DMS53 treated with DMSO at 0.1 percent for 48 hours (cell line): ENCODE data around the gene CYP26B1.

Experiments used
- DNase-seq: peaks from one replicate; lab custom pipeline; 2025; ENCODE audit not compliant: unreplicated experiment; lab: John Stamatoyannopoulos, UW

Gene CYP26B1

DNA sequence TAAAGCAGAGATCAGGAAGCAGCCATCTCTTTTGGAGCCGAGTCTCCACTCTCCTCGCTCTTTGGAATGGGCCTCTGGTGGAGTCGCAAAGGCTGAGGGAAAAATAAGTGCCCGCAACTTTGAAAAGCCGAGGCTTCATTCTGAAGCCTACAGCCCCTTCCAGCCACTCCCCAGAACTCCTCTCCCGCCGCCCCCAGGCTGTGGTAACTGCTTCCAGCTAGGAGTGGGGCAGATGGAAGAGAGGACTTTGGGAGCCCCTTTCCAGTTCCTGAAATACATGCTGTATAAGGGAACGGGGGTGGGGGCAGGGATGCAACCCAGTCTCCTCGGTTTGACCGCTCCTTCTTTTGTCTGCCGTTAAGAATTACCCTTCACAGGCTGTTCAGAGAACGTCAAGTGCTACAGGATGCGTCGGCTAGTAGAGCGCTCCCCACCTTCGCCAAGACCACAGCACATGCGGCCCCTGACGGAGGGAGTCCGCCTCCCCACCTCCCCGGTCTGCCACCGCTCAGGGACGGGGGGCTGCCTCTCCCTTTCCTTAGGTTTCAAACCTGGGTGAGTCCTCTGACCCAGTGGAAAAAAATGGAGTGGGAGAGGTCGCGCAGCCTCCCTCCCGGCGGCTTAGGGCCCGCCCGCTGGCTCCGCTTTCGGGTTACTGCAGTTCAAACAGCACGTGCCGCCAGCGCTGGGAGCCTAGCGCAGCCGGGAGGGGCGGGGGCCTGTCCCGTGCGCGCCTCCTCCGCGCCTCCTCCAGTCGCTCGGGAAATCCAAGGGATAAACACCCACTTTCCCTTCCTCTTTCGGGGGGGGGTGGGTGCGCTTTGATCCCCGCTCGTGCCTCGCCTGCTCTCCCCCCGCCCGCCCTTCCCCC lies 4.9 kb downstream of the CYP26B1 start:
- DNase-seq, result peak; percentile 27

DNA sequence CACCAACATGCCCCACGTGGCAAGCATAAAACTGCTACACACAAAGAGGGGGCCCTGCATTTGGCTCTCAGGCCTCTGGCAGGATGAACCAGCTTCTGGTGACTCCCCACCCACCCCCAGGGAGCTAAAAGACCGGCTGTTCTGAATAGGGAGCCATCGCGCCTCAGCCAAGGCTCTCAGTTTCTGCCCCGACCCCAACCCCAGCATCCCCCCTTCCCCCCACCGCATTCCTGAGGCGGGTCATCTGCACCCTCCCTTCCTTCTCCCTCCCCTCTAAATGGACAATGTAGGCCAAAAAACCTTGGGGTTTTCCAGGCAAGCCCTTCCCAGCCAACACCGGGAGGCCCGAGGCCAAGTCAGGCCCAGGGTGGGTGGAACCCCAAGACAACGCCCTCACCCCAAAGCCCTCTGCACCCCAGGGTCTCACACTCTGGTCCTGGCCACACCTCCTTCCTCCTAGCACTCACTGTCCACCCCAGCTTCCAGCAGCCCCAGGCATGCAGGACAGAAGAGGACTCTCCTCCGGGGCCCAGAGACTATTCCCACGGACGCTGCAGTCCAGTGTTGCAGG lies 5.7 kb downstream of the CYP26B1 start:
- DNase-seq, result no peak

DNA sequence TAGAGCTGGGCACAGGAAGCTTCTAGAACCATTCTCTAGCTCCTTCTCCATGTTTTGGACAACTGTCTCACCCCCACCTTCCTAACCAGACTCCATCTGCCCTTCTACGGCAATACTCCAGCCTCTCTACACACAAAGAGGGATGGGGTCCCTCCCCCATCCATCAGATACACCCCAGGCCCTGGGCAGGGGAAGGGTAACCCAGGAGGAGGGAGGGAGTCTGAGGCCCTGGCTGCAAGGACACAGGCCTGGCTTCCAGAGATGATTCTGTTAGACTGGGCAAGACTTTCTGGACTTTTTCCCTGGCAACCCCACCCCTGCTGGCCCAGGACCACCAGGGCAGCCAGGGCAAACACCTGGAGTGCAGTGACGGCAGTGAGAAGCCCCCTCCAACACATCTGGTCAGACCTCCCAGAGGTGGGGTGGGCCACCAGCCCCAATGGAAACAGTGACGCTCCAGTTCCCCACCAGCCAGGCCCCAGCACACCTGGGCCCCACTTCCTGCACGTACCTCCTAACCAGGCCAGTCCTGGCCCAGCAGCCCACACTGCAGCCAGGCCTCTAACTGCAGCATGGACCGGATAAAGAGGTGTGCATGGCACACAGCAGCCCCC lies 6.5 kb downstream of the CYP26B1 start:
- no peak for DNase-seq

DNA sequence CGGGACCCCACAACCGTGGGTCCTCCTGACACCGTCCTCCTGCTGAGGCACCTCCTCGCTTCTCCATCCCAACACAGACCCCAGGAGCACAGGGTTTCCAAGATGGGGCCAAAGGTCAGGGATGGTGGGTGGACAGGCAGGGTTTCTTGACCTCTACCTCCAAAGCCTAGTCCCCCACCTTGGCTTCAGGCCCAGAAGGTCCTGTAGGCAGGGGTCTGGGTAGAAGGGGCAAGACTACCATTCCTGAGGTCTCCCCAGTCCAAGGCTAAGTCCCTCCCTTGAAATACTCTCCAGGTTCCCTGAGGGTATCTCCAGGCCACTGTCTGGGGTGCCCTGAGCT lies 7.1 kb downstream of the CYP26B1 start:
- DNase-seq, result no peak

DNA sequence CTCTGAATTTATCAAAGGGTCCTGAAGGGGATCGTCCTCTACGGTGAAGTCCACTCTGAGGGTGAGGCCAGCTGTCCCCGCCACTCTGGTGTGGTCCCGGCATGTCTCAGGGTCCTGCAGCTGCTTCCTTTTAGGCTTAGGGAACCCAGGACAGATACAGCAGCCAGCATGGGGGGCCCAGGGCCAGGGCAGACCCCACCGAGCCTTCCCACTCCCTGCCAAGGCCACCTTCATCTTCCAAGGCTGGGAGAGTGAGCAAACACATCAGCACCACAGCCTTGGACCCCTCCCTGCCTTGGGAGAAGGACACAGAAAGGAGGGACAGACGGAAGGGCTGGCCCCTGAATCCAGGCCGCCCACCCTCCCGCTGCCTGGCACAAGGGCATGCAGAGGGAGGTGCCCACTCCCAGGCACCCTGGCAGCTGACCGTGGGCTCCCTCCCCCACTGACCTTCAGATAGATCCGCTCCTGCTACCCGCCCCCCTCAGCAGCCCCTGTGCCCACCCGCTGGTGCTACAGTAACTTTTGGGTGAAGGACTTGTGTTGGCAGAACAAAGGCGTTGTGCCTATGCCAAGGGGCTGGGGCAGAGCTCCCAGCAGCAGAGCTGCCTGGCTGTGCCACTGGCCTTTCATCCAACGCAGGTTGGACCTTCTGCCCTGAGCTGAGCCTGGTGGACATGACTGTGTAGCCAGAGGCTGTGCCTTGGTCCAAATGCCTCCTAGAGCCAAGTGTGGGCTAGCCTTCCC lies 7.6 kb downstream of the CYP26B1 start:
- DNase-seq, result no peak

DNA sequence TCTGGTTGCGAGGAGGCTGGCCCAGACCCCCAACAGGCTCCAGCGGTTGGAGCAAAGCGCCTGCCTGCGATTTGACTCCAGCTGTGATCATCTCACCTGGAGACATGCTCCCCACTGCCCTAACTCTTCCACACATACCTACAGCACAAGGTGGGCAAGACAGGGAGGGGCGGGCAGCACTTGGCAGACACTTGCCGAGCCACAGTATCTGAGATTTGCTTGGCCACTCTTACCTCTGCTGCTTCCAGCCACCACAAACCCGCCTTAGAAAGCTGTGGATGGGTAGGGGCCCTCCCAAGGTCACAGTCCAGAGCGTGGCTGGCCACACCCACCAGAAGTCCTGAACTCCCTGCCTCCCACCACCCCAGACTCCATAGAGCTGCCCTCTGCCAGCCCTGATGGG lies 8.2 kb downstream of the CYP26B1 start:
- DNase-seq, result no peak

DNA sequence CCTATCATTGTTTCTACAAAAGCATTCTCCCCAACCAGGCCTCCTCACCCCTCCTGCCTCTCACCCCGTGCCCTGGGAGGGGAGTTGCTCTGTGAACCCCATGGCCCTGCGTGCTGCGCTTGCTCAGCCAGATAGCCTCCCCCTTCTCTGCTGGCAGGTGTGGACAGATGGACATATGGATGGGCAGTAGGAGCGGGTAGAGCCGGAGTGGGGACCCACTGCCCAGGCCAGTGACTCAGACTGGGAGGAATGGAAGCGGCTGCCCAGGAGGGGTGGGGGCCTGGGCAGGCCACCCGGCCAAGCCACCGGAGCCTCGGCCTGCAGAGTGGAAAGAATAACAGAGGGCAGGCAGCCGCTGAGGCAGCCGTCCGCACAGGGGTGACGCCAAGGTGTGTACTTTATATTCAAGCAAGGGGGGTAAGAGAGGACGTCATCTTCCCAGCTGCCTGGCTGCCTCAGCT lies 8.7 kb downstream of the CYP26B1 start:
- DNase-seq, result no peak

DNA sequence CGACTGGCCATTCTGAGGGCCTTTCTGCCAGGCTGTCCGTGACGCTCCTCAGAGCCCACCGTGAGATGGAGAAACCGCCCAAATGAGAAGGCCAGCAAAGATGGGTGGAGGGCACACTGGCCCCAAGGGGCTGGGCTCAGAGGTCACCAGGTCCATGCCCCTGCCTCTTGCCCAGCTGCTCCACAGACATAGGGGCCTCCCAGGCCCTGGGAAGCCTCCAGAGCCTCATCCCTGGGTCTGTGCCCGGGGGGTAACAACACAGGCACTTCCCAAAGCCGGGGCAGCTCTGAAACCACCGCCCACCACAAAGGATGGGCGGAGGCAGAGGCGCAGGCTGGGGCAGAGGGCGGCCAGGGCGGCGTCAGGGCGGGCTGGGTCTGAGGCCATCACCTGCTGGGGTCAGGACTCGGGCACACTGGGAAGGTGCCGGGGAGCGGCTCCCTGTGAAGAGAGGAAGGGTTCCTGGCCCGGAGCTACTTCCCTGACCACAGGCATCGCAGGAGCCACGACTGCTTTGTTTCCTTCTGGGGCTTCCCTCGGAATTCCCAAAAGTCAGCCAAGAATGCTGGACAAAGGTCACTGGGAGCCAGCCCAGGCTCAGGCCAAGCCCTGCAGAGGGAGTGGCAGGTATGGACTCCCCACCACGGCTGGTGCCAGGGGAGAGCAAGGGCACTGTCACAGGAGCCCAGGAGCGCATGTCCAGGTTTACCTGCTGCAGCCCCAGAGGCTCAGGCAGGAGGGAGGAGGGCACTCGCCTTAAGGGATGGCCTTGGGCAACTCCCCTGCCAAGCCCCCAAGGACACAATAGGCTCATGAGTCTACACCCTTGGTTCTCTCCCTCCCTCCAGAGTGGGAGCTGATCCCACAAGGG lies 9.4 kb downstream of the CYP26B1 start:
- no peak for DNase-seq

- peak; percentile 29 for DNase-seq
Observed at GRCh38 chr2:72137498-72138010, 10.1 kb downstream of the CYP26B1 start.

GRCh38 chr2:72136933-72137497 lies 10.6 kb downstream of the CYP26B1 start:
- DNase-seq, result no peak

GRCh38 chr2:72136331-72136730 lies 11.3 kb downstream of the CYP26B1 start:
- no peak for DNase-seq

DNA sequence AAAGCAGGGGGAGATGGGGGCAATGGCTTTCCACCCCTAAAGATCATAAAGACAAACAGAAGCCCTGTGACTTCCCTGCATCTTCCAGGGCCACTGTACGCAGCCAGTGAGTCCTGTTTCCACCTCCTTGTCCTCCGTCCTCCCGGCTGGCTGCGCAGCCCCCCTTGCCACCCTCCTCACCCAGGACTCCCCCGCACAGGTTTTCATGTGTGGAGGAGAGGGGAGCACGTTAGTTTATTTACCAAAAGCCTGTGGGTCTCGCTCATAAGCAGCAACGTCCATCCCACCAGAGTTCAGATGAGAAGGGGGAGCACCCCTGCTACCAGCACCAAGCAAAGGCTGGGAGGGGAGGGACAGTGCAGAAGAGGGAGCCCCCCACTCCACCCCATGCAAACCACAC lies 11.7 kb downstream of the CYP26B1 start:
- no peak for DNase-seq

DNA sequence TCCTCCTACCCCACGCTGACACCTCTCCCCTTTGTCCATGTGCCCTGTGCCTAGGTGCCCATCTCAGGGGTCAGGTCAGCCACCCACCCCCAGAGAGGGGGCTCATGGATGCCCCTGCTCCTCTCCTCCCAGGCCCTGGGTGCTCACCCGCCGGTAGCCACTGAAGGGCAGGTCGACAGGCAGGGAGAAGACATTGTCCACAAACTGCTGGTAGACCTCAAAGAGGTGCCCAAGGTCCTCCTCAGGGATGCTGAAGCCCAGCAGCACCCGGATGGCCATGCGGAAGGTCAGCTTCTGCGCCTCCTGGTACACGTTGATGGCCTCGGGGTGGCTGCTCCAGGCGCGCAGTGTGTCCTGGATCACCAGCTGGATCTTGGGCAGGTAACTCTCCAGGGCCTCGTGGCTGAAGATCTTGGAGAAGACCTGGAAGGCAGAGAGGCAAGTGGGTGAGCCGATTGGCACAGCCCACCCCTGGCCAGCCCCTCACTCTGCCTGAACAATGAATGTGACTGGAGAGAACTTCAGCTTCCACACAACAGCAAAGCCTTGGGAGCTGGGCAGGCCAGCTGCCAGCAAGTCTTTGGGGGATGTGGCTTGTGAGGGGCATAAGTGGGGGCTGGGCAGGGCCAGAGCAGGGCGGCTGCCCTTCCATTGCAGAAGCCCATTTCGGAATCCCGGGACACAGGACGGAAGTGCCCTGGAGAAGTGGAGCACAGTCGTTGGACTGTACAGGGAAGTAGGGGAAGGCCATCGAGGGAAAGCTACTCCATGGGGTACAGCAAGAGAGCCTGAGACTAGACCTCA lies 12.5 kb downstream of the CYP26B1 start:
- no peak for DNase-seq

DNA sequence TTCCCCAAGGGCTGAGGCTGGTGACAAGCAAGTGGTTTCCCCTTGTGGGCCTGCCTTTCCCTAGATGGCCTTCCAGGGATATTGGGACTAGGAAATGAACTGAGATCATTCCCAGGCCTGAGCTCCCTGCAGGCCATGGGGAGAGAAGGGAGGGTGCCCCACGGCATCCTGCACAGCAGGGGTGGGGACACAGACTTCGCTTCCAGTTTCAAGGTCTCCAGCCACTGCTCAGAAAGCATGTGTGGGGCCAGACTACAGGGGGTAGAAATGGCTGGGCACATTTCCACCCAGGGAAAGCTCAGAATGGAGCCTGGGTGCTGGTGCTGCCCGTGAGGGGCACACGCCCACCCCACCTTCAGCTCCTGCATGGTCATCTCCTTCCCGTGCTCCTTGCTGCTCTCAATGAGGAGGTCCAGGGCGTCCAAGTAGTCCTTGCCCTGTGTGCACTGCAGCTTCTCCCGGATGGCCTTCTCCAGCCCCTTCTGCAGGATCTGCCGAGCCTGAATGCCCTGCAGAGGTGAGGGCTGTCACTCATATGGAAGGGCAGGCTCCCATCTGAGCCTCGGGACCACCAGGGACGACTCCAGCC lies 13.2 kb downstream of the CYP26B1 start:
- no peak for DNase-seq

DNA sequence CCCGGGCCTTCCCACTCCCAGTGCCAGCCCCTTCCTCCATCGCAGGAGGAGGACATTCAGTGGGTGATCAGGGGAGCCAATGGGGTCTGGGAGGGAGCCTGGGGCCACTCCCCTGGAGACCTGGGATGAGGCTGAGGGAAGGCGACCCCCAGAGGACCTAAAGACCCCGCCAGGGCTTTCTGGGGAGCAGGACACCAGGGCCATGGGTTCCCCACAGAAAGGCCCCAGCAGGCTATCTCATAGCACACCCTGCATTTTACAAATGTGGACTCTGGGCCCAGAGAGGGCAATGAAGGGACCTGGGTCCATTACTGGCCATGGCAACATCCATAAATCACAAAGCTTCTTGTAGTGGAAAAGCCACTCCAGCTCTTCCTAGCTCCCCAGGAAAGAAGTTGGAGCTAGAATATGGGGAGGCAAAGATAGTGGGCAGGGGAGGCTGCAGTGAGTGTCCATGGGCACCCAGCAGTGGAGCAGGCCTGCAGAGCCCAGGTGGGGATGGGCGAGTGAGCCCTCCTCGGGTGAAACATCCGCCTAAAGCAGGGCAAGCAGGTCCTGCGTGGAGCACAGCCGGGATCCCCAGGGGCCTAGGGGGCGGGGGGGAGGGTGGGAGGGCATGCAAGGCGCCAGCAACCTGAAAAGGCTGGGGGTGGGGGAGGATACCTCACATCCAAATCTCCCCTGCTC lies 13.8 kb downstream of the CYP26B1 start:
- no peak for DNase-seq

- no peak for DNase-seq
Observed at GRCh38 chr2:72132981-72133720, 14.5 kb downstream of the CYP26B1 start.
